GM12891 (cell line): ENCODE measurements around the gene BAHD1.

Source experiments
- POLR2A ChIP-seq: IDR thresholded peaks from 2 replicates; pipeline ENCODE4 v1.6.1; 2011; ENCODE audit warnings: low read depth, low read length, control low read depth
- POLR2AphosphoS5 ChIP-seq: IDR thresholded peaks from 2 replicates; pipeline ENCODE4 v1.6.1; 2011; ENCODE audit warnings: low read depth, low read length, control low read depth
- POU2F2 ChIP-seq: IDR thresholded peaks from 2 replicates; pipeline ENCODE4 v1.6.1; 2011; ENCODE audit warnings: low read depth, mild to moderate bottlenecking, control low read depth, low read length, moderate library complexity
- SPI1 ChIP-seq: IDR thresholded peaks from 2 replicates; pipeline ENCODE4 v1.6.1; 2011; ENCODE audit warnings: low read depth, low read length, control low read depth
- TAF1 ChIP-seq: IDR thresholded peaks from 2 replicates; pipeline ENCODE4 v1.6.1; 2011; ENCODE audit warnings: low read depth, low read length, control low read depth

DNA sequence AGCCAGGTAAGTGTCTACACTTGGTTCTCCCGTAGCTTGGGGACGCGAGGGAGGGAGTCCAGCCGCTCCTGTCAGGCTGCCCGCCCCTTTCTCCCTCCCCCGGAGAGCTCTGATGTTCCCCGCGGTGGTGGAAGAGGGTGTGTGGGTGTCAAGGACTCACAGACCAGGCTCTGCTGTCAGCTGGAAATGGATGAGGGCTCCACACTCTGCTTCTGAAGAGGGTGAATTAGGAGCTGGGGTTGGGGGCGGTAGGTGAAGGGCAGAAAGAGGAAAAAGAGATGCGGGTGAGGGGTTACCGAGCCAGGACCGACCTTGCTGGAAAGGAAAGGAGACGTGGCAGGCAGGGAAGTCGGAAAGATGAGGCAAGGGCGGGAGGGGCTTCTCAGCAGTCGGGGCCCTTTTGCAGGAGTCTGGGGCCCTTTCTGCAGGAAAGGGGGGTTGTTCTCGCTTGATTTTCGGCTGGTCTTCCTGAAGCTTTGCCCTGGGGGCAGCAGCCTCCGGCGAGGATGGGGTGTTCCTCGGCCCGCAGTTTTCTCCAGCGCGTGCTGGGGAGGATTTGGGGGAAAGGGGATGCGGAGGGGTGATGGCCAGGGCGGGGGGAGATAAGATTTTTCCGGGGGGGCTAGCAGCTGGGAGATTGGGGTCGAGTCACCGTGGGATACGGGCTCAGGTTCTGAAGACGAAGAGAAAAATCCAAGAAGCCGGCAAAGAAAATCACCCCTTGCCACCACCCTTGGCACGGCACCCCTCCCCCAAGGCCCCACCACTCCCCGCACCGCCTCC lies 602 bp upstream of the BAHD1 start:
- TF ChIP-seq POLR2A = no peak
- no peak for TF ChIP-seq POLR2AphosphoS5
- no peak for TF ChIP-seq POU2F2
- TF ChIP-seq TAF1 = no peak
- no peak for TF ChIP-seq SPI1
